Hypothalamus (tissue), 51 donors: ENCODE results near the gene GRK3.
"Not testable (repeated sequence)": the region's sequence is repeated elsewhere in the genome, so short reads cannot be mapped to it uniquely, and the experiment has no call there.

Experiments
- DNase-seq, 51 donors: peaks; one replicate each; lab custom pipeline; 2025; lab: John Stamatoyannopoulos, UW

GRK3 gene

DNA sequence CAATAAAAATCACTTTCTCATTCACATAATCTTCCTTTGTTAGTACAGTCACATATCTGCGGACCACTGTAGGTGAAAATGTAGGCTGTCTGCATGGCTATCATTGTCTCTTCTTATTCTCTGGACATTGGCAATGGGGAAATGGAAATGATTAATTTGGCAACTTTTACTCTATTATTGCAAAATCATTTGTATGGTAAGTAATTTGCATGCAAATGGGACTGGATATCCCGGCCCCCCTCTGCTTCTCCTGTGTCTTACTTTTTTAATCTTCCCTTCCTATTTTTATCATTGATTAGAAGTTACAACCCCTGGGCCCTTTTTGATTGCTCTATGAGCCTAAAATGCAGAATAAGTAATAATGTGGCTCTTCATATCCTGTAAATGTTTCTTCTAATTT, 6.0 kb downstream of the GRK3 start:
- no peak for DNase-seq

DNA sequence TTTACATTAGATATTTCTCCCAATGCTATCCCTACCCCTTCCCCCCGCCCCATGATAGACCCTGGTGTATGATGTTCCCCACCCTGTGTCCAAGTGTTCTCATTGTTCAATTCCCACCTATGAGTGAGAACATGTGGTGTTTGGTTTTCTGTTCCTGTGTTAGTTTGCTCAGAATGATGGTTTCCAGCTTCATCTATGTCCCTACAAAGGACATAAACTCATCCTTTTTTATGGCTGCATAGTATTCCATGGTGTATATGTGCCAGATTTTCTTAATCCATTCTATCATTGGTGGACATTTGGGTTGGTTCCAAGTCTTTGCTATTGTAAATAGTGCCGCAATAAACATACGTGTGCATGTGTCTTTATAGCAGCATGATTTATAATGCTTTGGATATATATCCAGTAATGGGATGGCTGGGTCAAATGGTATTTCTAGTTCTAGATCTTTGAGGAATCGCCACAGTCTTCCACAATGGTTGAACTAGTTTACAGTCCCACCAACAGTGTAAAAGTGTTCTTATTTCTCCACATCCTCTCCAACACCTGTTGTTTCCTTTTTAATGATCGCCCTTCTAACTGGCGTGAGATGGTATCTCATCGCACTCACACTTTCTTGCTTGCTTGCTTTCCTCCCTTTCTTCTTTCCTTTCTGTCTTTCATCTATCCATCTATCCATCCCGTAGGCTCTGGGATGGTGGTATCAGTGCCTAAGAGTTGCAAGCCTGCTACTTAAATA, 7.7 kb downstream of the GRK3 start:
- not testable (repeated sequence) for DNase-seq

DNA sequence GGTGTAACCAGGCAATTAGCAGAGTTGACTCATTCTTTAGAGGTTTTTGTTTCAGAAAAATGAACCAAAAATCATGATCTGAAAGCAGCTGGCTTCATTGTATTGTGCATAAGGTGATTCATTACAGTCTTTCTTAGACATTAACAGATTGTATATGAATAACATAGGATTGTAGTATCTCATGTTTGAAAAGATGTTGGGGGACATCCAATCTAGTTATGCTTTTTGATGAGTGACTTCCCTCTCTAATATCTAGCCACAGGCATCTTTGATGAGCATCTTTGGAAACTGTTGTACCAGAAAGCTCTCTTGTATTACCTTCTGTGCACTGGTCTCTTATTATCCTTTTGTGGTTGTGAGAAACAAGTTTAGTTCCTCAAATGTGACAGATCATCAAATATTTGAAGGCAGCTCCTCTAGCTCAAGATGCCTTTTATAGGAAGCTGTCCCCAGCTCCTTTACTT, 8.3 kb downstream of the GRK3 start:
- DNase-seq, result no peak

DNA sequence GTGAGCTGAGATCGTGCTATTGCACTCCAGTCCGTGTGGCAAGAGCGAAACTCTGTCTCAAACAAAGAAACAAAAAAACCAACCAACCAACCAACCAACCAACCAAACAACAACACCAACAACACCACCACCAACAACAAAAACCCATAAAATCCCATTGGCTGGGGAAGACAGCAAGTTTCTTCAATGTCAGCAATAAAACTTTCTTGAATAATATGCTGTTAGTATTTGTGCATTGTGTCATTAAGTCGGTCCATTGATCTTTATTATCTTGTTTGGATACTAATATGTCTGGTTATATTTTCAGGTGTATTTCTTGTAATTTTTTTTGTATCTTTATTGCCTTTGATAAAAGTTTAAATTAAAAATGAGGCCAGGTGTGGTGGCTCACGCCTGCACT, 9.4 kb downstream of the GRK3 start:
- DNase-seq, result no peak

DNA sequence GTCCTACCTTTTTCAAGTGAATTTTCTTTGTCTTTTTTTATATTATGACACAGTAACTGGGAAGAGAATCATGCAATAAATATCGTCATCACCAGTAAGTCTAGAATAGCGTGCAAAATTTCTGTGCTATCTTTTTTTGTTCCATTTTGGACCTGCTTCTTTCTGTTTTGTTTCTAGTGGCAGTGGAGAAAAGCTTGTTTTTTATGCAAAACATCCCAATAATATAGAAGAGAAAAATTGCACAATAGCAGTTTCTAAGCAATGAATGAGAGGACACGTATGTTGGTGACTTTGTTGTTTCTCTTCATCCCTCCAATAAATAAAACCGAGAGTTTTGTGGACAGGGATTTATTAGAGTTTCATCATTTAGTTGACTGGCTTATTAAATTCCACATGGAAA, 10.3 kb downstream of the GRK3 start:
- DNase-seq, result no peak

DNA sequence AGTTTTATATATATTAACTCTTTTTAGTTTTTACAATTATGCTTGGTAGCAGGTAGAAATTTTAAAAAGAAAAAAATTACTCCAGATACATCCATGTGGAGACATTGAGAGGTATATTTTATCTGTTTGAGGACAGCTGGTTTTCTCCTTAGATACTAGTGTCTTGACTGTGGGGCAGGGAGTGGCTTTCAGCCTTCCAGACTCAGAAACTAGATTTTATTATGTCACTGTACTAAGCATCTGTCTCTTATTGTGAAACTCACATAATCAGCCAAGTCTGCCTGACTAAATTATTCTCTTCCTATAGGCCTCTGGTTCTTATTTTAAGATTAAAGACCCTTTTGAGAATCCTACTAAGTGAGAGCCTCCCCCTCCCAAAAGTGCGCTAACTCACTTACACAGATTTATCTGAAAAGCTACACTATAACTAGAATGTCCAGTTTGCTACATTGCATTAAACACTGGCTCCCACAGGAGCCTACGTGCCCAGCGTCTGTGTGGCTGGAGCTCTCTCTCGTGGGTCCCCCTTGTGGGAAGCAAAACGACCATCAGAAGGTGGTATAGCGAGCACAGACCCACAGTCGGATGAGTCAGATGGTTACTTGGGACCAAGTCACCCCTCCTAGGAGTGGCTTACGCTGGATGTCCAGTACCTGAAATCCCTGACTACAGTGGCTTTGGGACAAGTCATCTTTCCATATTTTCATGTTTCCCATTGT, 11.4 kb downstream of the GRK3 start:
- not testable (repeated sequence) for DNase-seq

DNA sequence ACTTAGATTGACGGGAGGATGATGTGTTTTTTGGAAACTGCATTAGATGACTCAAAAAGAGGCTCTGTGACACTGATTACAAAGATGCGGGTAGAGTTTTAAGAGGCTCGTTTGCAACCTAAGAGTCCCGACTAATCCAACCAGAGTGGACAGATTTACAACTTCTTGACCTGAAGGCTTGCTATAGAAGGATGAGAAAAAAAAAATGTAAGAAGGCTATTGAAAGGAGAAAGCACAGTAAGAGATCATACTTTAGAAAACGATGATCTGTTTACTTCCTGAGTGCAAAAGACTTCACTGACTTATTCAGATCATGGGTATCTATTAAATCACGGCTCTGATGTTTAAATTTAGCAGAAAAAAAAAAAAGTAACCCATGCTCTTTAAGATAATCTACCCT, 17.0 kb downstream of the GRK3 start:
- not testable (repeated sequence) for DNase-seq

DNA sequence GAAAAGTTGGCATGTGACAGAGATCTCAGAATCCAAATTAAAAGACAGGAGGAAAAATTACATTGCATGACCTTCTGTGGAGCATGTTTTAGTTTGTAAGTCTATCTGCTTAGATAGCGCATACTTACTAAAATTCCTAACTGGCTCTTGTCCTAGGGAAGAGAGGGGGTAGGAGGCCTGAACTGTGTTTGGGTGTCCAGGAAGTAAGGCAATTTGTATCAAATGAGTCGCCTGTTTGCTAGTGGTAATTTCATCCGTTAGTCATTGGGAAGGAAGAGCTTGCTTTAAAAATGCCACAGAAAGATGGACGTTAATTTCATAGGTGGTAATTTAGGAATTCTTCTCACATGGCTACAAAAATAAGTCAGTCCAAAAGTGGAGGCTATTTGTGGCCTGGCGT, 18.5 kb downstream of the GRK3 start:
- DNase-seq, result no peak

DNA sequence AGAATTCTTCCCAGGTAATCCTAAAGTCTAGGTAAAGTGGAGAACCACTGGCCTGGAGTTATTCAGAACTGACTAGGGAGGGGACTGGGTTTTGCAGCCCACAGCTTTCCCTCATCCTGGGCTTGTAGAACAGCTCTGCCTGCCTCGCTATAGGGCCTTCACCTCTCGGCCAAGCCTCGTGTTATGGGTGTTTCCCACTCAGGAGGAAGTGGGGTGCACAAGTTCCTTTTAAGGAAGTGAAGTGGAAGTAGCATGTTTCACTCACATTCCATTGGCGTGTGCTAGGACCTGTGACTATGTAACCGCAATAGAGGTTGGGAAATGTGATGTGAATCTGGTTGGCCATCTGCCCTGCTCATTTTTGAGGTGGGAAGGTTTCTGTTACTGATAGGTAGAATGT, 20.5 kb downstream of the GRK3 start:
- DNase-seq, result not testable (repeated sequence)

DNA sequence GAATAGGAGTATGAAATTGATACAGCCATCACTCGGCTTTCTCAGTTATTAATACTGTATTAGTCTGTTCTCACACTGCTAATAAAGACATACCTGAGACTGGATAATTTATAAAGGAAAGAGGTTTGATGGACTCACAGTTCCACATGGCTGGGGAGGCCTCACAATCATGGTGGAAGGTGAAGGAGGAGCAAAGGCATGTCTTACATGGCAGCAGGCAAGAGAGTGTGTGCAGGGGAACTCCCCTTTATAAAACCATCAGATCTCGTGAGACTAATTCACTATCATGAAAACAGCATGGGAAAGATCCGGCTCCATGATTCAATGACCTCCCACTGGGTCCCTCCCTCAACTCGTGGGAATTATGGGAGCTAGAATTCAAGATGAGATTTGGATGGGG, 25.2 kb downstream of the GRK3 start:
- DNase-seq, result not testable (repeated sequence)

DNA sequence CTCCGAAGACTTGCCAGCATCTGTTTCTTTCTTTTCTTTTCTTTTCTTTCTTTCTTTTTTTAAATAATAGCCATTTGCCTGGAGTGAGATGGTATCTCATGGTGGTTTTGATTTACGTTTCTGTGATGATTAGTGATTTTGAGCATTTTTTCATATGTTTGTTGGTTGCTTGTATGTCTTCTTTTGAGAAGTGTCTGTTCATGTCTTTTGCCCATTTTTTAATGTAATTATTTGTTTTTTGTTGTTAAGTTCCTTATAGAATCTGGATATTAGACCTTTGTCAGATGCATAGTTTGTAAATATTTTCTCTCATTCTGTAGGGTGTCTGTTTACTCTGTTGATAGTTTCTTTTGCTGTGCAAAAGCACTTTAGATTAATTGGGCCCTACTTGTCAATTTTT, 28.8 kb downstream of the GRK3 start:
- DNase-seq, result not testable (repeated sequence)

DNA sequence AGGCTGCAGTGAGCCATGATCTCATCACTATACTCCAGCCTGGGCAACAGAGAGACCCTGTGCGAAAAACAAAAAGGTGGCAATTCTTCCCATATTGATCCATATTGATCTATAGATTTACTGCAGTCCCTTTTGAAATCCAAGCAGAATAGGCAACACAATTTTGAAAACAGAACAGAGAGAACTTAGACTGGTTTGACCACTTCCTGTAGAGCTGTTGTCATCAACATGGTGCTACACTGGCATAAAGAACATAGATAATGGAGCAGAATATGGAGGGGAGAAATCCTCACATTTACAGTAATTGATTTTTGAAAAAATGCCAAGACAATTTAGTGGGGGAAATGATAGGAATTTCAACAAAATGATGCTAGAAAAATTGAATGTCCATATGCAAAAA, 34.1 kb downstream of the GRK3 start:
- DNase-seq, result no peak

DNA sequence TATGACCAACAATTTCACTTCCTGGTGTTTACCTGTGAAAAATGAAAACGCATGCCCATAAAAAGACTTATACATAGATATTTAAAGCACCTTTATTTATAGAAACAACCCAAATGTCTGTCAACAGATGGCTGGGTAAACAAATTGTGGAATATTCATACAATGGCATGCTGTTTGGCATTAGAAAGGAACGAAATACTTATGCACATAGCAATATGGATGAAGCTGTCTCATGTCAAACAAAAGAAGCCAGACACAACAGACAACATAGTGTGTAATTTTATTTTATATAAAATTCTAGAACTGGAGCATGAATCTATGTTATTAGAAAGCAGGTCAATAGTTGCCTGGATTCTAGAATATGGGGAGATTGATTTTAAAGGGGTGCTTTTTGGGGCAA, 38.0 kb downstream of the GRK3 start:
- no peak for DNase-seq

DNA sequence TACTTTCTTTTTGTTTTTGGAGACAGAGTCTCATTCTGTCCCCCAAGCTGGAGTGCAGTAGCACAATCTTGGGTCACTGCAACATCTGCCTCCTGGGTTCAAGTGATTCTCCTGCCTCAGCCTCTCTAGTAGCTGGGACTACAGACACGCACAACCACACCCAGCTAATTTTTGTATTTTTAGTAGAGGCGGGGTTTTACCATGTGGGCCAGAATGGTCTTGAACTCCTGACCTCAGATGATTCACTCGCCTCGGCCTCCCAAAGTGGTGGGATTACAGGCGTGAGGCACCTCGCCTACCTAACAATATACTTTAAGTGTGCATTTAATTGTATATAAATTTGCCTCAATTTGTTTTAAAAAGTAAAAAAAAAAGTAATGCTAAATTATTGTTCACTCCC, 38.4 kb downstream of the GRK3 start:
- DNase-seq, result no peak

DNA sequence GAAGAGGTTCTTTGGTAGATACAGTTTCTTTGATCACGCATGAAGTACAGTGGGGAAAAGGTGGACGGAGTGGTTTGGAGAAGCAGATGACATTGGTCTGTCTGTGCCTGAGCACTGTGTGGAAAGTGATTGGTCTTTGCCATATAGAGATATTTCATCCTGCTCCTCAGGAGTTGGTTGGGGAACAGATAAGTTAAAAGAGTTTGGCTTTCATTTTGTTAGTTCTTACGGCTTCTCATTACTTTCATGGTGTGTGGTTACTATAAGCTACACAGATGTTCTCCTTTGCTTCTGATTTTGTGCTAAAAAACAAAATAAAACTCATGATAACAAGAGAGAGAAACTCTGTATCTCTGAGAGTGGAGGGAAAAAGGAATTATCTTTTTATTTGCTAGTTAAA, 40.7 kb downstream of the GRK3 start:
- not testable (repeated sequence) for DNase-seq

DNA sequence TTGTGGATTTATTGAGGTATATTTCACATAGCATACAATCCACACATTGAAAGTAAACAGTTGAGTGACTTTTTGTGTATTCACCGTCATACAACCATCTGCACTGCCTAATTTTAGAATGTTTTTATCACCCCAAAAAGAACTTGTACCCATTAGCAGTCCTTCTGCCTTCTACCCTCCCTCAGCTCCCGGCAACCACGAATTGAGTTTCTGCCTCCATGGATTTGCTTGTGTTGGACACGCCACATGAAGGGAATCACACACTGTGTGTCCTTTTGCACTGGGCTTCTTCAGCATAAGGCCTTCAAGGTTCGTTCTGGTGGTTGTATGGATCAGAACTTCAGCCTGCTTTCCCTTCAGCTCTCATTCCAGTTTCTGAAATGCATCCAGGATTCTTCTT, 41.1 kb downstream of the GRK3 start:
- not testable (repeated sequence) for DNase-seq

DNA sequence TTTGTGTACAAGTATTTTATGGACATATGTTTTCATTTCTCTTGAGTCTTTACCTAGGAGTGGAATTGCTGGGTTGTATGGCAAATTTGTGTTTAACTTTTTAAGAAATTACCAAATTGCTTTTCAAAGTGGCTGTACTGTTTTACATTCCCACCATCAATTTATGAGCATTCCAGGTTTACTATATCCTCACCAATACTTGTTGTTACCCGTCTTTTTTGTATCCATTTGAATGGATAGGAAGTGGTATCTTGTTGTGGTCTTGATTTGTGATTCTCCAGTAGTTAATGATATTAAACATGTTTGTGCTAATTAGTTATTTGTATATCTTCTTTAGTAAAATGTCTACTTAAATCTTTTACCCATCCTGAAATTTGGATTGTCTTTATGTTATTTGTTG, 46.8 kb downstream of the GRK3 start:
- DNase-seq, result not testable (repeated sequence)

DNA sequence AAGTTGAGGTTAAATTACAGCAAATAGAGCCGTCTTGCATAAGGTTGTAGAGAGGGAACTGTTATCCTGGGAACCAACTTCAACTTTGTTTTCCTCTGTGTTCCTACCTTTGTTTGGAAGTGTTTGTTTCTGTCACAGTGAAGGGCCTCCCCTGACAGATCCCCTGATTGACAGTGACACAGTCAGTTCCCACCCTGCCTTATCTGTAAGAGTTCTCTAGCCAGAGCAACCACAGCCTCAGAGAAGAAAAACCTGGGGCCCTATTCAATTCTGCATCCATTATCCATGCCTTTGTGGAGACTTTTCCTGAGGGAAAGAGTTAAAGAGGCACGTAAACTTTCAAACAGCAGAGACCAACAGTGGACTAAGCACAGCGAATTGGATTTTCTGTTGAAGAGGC, 48.7 kb downstream of the GRK3 start:
- DNase-seq, result not testable (repeated sequence)

DNA sequence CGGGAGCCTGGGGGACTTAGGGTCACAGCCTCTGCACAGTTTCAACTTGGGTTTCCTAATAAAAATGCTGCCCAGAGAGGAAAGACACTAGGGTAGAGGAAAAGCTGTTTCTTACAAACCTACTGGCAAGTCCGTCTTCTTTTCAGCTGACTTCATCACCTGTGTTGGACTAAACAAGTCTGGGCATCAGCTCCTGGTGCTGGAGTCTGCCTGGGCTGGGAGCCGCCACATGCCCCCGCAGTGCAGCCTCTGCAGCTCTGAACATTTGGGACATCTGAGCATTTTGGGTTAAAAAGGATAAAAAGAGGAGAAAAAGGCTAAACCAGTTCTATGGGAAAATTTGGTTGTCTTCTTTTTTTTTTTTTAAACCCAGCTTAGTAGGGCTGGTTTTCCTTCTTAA, 49.1 kb downstream of the GRK3 start:
- not testable (repeated sequence) for DNase-seq

DNA sequence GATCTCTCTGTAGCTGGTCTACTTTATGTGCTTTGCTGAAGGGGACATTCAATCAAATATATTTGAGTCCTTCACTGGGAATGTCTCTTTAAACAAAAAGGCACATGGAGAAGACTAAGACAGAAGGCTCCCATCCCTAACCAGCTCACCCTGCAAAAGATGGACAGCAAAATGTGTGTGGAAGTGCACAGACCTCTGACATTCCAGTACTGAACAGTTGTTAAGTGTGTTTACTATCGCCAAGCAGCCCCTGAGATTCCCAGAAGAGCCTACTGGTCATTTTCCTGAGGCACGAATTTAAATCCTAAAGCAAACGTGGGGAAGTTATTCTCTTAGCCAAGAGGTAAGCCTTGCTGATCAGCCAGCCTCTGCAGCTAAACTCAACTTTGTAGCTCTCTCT, 50.3 kb downstream of the GRK3 start:
- DNase-seq, result not testable (repeated sequence)

DNA sequence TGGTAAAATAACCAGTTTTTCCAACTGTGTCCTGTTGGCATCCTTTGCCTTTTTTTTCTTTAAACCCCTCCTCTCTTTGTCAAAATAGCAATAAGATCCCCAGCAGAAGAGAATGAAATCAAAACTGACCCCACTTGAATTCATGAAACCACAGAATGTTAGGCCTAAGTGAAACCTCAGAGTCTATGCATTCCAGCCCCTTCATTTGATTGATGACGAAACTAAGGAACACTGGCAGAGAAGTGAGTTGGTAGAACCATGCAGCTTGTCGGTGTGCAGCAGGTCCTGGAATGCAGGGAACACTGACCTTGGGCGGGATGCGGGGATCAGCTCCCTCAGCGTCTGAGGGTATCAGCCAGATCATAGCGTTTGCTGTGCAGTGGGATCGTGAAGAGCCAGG, 57.5 kb downstream of the GRK3 start:
- no peak for DNase-seq

DNA sequence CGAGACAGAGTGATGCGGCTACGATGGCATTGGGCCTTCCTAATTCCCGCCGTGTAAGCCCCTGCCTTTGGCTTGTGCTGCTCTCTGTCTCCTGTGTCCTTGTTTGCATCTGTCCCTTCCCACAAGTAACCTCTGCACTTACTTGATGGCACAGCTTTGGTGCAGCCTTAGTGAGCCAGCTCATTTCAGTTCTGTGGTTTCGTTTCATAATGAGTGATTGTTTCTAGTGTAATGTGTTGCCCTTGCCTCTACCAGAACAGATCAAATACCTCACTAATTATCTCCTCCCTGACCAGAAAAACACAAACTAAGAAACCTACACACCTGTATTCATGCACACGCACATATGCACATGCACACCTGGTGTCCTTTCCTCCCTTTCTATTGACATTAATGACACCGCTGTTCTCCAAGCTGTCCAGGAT, 58.8 kb downstream of the GRK3 start:
- DNase-seq, result no peak
